GM12878 (cell line): ENCODE measurements around the gene TMEM63B.

ENCODE experiments used
- PBX3 ChIP-seq: IDR thresholded peaks from 2 replicates; pipeline ENCODE4 v1.6.1; 2011; ENCODE audit warnings: mild to moderate bottlenecking, low read depth, low read length, moderate library complexity; ENCODE audit not compliant: insufficient replicate concordance
- POLR2A ChIP-seq: IDR thresholded peaks from 2 replicates; pipeline ENCODE4 v1.6.1; 2011; ENCODE audit warnings: low read depth, mild to moderate bottlenecking, low read length
- POLR2AphosphoS2 ChIP-seq: IDR thresholded peaks from 2 replicates; pipeline ENCODE4 v1.6.1; 2011; ENCODE audit warnings: low read depth, mild to moderate bottlenecking, low read length, improper control_type of control experiment, moderate library complexity
- TAF1 ChIP-seq: IDR thresholded peaks from 2 replicates; pipeline ENCODE4 v1.6.1; 2011; ENCODE audit warnings: mild to moderate bottlenecking, low read depth, low read length, borderline replicate concordance

GRCh38 chr6:44182911-44183390 is 55.6 kb downstream of the TMEM63B start:
- TF ChIP-seq TAF1 = no peak
- TF ChIP-seq POLR2A = no peak
- TF ChIP-seq POLR2AphosphoS2 = no peak
- TF ChIP-seq PBX3 = no peak
